Measurements from ENCODE around the gene NAV2.
A peak's percentile ranks its signal among the peaks of the same experiment; 100 is the strongest.

GRCh38 chr11:19777039-19777376 lies 64.4 kb downstream of the NAV2 start:
- TF ChIP-seq POLR2A (IDR thresholded peaks at IDR 0.05) (no peak), CTCF (IDR thresholded peaks at IDR 0.05 in 8 of 11, conservative IDR thresholded peaks at IDR 0.05 in 3 of 11) (no peak), POLR2AphosphoS5 (IDR thresholded peaks at IDR 0.05) (peak in 1 of 3 donors; percentile 12)
